Stimulated activated CD8-positive, alpha-beta memory T cell treated with anti-CD3 and anti-CD28 coated beads, Interleukin-7, amount 100 ng/mL, for 1 hour (primary cell): ENCODE data around the gene MAFB.

ENCODE experiments used
- DNase-seq, 2 donors: peaks; one replicate each; pipeline ENCODE4 v3.0.0-alpha.2; 2020; ENCODE audit warnings: low read depth in 2 of 2

Gene MAFB

DNA sequence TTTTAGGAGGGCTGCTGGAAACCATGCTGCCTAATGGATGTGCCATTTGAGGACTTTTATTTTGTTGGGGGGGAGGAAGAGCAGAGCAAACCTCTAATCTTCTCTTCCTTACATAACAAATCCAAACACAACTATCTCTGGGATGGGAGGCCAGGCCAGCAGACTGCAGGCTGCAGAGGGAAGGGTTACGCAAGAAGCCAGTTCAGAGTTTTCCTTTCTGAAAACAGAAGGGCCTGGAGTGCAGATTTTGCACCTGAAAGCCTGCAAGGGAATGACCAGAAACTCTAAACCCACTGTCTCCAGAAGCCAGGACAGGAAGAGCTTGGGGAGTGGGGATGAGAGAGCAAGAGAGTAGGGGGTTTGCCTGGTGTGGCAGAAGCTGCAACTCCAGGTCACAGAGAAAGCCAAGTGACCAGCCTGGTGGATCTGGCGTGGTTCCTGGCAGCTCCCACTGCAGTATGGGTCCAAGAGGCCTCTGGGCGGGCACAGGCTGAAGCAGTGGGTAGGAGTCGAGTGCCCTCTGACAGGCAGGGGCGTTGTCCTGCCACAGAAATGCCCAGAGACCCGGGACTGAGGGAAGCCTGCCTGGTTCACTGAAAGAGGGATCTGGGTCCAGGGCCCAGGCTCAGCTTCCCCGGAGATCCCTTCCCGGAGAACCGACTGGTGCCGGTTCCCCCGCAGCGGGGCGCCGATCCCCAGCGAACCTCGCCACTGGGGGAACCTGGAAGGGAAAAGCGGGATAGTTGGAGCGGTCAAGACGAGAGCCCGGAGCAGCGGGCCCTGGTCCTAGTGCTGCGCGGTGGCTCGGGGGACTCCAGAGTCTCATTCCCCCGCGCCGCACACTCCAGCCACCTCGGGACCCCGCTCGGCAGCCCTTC lies 6.7 kb downstream of the MAFB start:
- DNase-seq, result no peak

DNA sequence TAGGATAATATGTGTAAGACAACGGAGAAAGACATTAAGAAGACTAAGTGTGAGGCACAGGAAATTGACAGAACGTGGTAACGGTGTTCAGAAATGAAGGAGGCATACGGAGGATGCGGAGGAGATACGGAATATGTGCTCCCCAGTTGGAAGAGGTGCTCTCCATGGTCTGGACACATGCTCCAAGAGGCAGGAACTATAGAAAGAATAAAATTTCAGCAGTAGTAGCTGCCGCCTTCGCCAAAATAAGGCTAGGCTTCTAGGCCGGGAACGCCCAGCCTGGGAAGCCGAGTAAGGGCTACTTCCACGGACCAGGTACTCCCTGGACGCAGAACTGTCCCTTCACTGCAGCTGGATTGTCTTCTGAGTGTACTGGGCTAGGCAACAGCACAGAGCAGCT lies 7.4 kb downstream of the MAFB start:
- no peak for DNase-seq

DNA sequence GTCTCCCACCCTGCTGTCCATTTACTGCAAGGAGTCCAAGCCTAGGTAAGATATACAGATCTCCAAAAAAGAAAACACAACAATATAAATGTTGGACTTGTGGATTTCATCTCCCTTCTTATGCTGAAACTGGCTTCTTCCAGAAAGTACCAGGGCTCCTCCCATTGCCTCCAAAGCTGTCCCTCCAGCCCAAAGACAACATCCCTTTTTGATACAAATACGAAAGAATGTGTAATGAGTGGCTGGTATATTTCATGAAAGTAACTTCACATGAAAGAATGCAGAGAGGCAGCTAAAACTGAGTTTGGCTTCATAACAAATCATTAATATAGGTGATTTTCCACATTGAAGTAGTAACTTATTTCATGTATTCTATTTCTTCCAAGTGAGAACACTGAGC lies 7.9 kb downstream of the MAFB start:
- DNase-seq, result no peak

DNA sequence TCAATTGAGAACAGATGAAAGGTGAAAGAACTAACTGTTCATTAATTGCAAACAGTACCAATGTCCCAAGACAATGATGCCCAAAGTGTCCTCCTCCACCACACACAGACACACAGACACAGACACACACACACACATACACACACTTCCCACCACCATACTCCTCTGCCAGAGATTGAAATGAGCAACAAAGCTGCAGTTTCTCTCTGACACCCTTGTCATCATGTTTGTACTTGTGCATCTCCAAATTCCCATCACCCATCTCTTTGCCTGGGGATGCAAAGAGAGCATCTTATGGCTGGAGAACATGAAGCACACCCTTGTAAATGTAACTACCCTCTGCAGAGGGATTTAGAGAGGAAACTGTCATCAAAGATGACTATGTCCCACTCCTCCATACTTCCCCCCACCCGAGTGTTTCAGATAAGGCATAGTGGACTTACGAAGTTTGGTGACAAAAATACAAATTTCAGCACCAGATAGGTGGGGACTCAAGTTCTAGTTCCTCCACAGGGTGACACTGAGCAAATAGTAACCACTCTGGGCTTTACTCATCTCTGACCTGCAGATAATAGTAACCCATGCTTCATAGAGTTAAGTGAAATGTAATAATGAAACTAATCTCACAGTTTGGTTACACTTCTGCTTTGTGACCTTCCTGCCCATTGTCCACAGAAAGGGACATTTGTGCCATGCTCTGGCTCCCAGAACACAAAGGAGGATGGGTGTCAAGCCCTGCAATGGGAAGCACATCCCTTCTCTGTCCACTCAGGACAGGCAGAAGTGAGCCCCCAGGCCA lies 8.7 kb downstream of the MAFB start:
- no peak for DNase-seq

DNA sequence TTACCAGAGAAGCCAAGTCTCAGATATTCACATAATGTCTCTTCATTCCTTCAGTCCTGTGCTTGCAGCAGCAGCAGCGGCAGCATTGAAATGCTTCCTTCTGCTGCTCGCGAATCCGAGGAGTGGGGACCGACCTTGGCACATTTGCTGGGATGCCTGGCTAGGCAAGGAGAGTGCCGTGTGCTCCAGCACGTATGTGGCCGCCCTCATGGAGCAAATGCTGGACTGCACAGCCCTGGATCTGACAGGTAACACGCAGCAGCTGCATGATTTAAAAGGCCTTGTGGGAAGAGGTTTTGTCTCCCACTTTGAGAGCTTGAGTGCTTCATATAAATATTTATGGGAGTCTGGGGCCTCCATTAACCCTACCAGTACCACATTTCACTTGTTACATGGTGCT lies 9.9 kb downstream of the MAFB start:
- no peak for DNase-seq

DNA sequence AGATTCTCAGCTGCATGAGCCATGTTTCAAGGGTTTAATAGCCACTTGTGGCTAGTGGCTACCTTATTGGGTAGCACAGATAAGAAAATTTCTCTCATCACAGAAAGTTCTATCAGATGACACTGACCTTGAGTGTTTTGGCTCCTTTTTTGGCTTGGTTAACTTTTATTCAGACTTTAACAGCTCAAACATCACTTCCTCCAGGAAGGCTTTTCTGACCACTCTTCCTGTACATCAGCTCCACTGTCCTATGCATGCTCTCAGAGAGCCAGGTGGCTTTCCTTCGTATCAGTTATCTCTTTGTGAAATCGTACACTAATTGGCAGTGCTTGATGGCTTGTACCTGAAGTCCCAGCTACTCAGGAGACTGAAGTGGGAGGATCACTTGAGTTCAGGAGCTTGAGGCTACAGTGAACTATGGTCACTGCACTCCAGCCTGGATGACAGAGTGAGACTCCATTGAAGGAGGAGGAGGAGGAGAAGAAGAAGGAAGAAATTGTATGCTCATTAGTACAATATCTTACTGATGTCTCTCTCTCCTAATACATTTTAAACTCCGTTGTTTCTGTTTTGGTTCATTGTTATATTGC lies 10.7 kb downstream of the MAFB start:
- no peak for DNase-seq

DNA sequence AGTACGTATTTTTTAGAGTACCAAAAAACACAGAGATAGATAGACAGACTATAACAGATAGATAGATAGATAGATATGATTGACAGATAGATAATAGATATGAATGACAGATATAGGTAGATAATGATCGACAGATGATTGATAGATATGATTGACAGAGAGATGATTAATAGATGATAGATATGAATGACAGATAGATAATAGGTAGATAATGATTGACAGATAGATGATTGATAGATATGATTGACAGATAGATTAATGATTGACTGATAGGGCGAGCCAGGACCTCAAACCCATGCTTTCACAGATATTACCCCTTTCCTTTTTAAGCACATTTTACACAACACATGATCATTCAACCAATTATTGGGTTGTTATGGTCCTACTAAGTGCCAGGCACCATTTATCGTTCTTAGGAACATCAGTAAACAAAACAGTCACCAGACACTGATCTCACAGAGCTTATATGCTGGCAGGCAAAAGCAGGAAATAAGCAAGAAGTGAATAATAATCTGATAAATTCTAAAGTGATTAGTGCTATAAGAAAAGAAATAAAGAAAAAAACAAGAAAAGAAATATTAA lies 11.6 kb downstream of the MAFB start:
- no peak for DNase-seq

DNA sequence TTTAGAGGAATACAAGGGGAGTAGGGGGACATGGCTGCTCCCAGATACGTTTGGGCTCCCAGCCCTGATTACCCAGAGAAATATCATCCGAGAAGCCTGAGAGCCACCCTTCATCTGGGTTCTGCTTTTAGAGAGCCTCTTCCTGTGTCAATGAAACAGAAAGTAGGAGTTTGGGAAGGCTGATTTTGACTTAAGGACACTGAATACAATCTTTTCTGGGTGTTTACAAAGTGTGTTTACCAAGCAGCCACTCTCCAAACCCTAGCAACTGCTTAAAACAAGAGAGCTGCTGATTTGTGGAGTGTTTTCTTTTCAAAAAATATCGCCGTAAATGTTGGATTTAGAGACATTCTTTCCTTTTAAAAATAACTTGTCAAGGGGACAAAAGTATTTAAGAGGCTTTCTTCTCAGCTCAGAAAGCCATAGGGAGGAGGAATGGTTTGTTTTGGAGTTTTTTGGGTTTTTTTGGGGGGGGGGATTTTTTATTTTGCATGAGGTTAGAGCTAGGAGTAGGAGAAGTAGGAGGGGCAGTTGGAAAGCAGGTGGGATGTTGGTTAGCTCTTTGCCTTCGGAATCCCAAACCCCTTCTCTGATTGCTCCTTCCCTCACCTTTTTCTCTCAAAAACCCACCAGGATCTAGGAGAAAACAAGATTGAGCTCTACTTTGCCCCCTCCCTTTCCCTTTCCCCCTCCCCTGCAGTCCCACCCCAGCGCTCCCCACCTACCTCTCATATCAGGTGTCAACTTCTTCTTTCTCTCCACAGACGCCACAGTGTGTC lies 12.4 kb downstream of the MAFB start:
- no peak for DNase-seq

DNA sequence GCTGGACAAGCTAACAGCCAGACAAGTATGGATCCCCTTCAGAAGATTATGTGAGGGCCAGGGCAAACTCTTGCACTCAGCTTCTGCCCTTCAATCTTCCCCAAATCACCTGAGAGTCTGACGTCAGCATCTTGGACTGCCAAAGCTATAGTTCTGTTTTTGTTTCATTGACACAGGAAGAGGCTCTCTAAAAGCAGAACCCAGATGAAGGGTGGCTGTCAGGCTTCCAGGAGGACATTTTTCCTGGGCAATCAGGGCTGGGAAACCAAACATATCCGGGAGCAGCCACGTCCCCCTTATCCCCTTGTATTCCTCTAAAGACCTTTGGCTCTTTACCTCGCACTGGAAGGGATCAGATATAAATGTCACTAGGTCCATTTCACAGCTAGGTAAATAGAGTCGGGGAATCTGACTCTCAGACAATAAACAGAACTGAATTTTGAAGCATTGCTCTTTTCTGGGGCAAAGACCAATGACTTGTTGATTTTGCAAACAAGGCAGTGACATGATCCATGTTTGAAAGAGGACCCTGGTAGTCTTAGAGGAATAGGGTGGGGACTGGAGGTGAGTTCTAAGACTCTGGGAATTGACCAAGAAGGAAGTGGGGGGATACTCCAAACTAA lies 13.3 kb downstream of the MAFB start:
- no peak for DNase-seq

DNA sequence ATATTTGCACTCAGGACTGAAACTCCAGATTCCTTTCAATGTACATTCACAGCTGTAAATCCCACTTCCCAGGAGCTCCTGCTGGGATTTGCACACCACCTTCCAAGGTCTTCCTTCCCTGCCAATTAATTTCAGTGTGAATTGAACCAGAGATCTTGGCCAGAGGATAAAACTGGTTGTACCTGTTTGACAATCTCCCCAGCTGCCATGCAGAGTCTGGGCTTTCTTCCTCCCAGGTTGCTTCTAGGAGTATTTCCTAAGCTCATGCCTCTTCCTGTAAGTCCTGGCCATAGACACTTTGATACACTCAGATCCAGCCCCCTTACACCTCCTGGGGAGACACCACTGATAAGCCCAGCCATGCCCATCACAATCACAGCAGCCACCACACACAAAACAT lies 15.6 kb downstream of the MAFB start:
- no peak for DNase-seq

DNA sequence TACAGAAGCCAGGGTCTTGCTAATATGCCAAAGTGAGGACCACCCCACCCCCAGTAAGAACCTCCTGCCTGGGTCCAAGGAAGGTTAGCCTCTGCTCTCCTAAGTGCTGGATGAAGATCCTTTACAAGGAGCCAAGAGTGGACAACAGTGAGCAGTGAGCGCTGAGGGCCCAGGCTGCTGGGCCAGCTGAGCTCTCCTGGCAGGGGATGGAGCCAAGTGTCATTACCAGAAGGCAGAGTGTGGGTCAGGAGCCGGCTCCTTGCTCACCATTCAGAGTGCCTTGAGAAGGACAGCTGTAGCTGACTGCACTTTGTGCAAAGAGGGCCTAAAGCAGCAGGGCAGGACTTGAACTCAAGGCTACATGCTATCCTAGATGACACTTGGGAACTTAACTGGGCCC lies 16.9 kb downstream of the MAFB start:
- DNase-seq, result no peak

DNA sequence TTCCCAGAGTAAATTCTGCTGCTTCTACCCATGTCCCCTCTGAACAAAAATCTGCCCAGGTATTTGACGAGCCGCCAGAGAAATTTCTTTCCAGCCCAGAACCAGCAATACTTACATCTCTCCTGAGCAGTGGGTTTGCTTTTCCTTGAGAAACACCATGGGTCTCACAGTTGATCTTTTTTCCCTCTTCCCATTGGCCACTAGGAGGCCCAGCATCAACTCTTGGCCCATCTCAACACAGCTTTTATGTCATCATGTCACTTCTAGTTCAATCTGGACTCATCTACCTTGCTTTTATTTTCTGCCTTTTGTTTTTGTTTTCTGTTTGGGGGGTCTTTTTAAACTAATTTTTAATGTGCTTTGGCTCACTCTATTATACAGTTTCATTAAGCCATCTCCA lies 18.8 kb downstream of the MAFB start:
- DNase-seq, result no peak

DNA sequence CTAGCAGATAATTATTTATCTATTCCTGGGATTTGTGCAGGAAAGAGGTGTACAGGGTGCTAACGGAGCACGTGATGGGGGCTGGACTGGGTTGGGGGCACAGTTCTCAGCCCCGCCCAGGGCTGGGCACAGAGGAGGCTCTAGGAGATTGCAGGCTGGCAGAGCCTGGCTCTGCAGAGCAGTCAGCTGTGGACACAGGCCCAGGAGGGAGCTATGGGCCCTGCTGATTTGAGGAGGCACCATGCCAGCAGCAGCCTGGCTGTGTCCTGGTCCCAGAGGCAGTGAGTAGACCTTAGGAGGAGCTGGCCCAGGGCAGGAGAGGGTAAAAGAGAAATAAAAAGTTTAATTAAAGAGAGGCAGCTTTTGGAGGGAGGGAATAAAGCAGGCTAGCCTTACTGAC lies 19.3 kb downstream of the MAFB start:
- no peak for DNase-seq

DNA sequence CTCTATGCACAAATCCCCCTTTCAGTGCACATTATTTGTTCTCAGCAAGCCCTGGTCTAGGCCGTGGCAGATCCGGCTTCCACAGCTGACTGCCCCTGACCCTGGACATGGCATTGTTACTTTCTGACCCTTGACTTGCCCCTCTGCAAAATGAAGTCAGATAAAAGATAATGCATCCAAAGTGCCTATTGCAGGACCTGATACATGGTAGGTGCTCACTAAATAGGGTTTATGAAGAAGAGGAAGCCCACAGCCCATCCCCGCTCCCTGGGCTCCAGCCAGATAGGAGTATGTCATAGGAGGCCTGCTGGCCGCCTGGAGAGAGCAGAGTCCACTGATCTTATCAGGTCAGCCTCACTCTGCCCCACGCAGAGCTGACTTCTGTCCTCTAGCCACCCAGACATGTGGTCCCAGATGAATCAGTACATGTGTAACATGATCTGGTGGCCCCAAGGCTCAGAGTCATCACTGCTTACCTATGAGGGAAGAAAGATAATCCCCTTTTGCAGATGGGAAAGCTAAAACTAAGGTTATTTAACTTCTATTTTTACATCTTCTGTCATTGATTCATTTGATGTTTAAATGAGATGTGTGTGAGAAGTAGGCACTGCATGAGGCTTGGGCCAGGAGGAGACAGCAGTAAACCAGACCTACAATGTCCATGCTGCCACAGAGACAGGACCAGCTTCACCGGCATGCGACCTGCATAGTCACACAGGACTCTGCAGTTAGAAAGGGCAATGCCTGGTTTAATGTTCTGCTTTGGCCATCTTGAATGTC lies 20.4 kb downstream of the MAFB start:
- no peak for DNase-seq

DNA sequence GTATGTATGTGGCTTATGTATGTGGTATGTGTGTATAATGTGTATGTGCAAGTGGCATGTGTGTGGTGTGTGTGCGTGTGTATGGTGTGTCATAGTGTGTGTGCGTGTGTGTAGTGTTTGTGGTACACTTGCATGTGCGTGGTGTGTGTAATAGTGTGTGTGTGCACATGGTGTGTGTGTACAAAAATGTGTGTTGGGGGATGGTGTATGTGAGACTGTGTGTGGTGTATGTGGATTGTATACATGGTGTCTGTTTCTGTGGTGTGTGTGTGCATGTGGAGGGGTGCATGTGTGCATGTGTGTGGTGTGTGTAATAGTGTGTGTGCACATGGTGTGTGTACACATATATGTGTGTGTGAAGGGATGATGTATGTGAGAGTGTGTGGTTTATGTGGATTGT lies 21.5 kb downstream of the MAFB start:
- no peak for DNase-seq

DNA sequence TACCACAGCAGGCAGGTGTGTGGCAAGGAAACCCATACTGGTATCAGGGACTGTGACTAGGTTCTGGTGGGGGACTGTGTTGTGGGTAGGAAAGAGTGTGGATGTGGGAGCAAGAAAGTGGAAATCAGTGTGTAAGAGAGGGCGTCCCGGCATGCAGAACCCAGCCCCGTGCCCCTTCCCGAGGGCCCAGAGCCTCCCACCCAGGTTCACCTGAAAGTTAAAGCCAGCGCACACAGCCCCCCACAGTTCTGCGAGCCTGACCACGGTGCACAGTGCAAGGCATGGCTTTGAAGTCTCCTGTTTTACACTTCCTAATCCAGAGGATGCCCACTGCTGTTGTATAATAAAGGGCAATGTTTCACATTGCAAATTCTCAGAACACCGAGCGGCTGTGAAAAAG lies 22.7 kb downstream of the MAFB start:
- DNase-seq, result no peak

DNA sequence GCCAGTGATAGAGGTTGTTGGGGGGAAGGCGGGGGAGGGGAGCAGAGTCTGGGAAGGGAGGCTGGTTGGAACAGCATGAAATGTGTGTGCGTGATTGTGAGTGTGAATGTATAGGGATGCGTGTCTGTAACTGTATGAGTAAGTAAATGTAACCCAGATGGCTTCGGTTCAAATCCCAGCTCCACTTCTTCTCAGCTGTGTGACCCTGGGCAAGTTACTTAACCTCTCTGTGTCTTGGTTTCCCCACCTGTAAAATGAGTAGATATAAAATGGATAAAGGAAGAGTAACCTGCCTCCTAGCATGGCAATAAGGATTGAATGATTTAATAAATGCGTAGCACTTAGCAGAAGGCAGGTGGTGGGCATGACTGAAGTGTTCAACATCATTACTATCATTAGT lies 24.1 kb downstream of the MAFB start:
- DNase-seq, result no peak

DNA sequence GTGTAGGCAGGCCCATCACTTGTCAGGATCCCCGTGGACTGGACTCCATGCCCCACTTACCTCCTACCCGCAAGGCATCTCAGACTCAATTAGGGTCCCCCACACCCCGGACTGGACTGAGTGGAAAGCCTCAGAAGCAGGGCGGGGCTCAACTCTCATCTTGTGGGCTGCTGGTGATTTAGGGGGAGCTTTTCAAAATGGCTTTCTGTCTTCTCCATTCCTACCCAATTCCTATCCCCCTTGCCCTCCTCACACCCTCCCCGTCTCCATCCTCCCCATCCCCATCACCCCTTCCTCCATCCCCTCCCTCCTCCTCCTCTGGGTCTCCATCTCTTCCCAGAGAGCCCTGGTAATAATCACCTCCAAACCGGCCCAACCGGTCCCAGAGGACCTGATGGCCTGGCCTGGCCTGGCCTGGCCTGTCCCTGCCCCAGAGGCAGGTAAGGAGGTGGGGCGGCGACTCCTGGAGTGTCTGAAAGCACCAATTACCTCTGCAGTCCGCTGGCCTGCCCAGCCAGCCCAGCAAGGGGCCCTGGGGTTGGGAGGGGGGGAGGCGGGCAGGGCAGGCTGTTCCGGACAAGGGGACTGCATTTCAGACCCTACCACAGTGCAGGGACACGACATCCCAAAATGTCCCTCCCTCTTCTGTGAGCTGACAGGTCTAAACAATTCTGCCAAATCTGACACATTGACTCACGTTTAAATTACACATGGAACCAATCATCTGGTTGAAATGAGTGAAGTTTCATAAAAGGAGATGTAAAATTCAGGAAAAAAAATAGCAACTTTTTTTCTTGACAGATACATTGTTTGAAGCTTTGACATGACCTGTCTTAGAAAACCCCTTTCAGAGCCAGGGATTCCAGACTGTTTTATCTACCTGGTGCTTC lies 24.8 kb downstream of the MAFB start:
- DNase-seq, result no peak

DNA sequence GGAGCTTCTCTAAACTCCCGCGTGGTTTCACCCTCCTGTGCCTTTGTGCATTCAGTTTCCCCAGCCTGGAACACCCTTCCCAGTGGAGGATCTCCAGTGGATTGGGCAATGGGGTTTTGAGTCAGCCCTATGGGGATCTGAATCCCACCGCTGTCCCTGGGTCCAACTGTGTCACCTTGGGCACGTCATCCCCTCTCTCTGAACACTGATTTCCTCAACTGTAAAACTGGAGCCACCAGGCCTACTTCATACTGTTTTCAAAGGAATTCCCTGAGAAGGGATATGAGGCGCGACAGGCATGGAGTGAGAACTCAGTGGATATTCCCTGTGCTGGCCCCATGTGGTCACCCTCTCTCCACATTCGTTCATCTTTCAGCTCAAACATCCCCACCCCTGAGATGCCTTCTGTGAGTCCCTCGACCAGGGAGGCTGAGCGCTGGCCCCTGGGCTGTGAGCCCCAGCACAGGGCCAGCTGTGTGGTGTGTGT lies 25.7 kb downstream of the MAFB start:
- DNase-seq, result no peak
